HCT116 (cell line): ENCODE data around the gene NDUFS3. TPM values are rescaled to one million over a fixed set of nuclear protein-coding genes. Genes with fewer than 3 reads are reported as not detected.

Experiments
- ATAC-seq: fragments of 200-7000 bp; cut with Tn5 transposase; 2 replicates; pipeline ENCODE4 v1.9.1; 2020; ENCODE audit warnings: mild to moderate bottlenecking, moderate library complexity
- BruUV-seq: library from RNA; stranded (reverse); fragments of 400-500 nt; replicated peaks from 2 replicates; lab custom pipeline; 2021; lab: Mats Ljungman, UMichigan
- CTCF ChIA-PET: fragments of 300-600 bp; sonication (Branson Sonifier 250); formaldehyde crosslinking; loops from one replicate; lab custom pipeline; 2021; ENCODE audit warnings: antibody characterized with exemption; lab: Charles Lee
- POLR2A ChIA-PET: fragments of 300-600, 350-600 bp; sonication (Branson Sonifier 250); formaldehyde crosslinking; loops from one replicate; lab custom pipeline; 2021; ENCODE audit warnings: antibody characterized with exemption; lab: Charles Lee
- RAD21 ChIA-PET, 2 experiments: fragments of 300-600 bp; sonication (Branson Sonifier 250); formaldehyde crosslinking; loops; one replicate each; lab custom pipeline; 2023; ENCODE audit warnings: low total read pairs in 2 of 2; ENCODE audit not compliant: uncharacterized antibody in 2 of 2, unreplicated experiment in 2 of 2, low non-redundant PET in 1 of 2; lab: Charles Lee
- DNase-seq: peaks from one replicate; pipeline ENCODE4 v3.0.0-alpha.2; 2010; ENCODE audit warnings: low read depth, low spot score
- H2AFZ ChIP-seq: fragments of 200-600 bp; shearing (Covaris generic), sonication (generic); 2 replicates; pipeline ENCODE4 v1.6.1; 2017; ENCODE audit warnings: low read depth, mixed run types, mixed read lengths, antibody characterized with exemption, low read length; ENCODE audit not compliant: poor library complexity, severe bottlenecking
- H3K27ac ChIP-seq: 2 replicates; pipeline ENCODE4 v1.5.1; 2012; ENCODE audit warnings: low read depth, low read length
- H3K27me3 ChIP-seq: fragments of 200-600 bp; sonication (generic); 2 replicates; pipeline ENCODE4 v1.6.1; 2016; ENCODE audit warnings: mixed run types, low read length, mixed read lengths; ENCODE audit not compliant: insufficient read depth
- H3K36me3 ChIP-seq, 2 experiments: fragments of 200-500 bp in 1 of 2; fragments of 200-600 bp in 1 of 2; sonication (Bioruptor generic) in 1 of 2; sonication (generic) in 1 of 2; 2 replicates each; pipeline versions ENCODE4 v1.5.1 to v1.6.1; 2014 to 2016; ENCODE audit warnings: low read length in 2 of 2, inconsistent platforms in 1 of 2, mixed read lengths in 1 of 2, mixed run types in 1 of 2; ENCODE audit not compliant: insufficient read depth in 2 of 2, control insufficient read depth in 1 of 2
- H3K4me1 ChIP-seq, 2 experiments: fragments of 200-600 bp in 1 of 2; sonication (generic) in 1 of 2; 2 replicates each; pipeline versions ENCODE4 v1.5.1 to v1.6.1; 2012 to 2017; ENCODE audit warnings: low read length in 2 of 2, inconsistent platforms in 1 of 2, mild to moderate bottlenecking in 1 of 2, mixed read lengths in 1 of 2, mixed run types in 1 of 2, moderate library complexity in 1 of 2; ENCODE audit not compliant: insufficient read depth in 2 of 2, control insufficient read depth in 1 of 2
- H3K4me2 ChIP-seq: fragments of 200-600 bp; sonication (generic); 2 replicates; pipeline ENCODE4 v1.6.1; 2017; ENCODE audit warnings: mixed run types, low read length, mixed read lengths
- H3K4me3 ChIP-seq, 2 experiments: fragments of 200-600 bp in 1 of 2; sonication (generic) in 1 of 2; replicated peaks in 1 of 2; 2 replicates each; pipeline ENCODE4 v1.5.1; 2011 to 2016; ENCODE audit warnings: low read length in 2 of 2, control low read depth in 1 of 2, low read depth in 1 of 2, mild to moderate bottlenecking in 1 of 2, mixed read lengths in 1 of 2, mixed run types in 1 of 2
- H3K79me2 ChIP-seq: fragments of 200-600 bp; sonication (generic); 2 replicates; pipeline ENCODE4 v1.6.1; 2017; ENCODE audit warnings: mild to moderate bottlenecking, mixed run types, low read length, moderate library complexity, mixed read lengths; ENCODE audit not compliant: insufficient read depth
- H3K9ac ChIP-seq: fragments of 200-600 bp; sonication (generic); 2 replicates; pipeline ENCODE4 v1.6.1; 2016; ENCODE audit warnings: low read length, mixed read lengths
- H3K9me2 ChIP-seq: fragments of 200-600 bp; sonication (generic), shearing (Covaris generic); 2 replicates; pipeline ENCODE4 v1.6.1; 2017; ENCODE audit warnings: mixed run types, mild to moderate bottlenecking, moderate library complexity; ENCODE audit not compliant: insufficient read depth
- H3K9me3 ChIP-seq, 2 experiments: fragments of 200-500 bp in 1 of 2; fragments of 200-600 bp in 1 of 2; sonication (Bioruptor generic) in 1 of 2; sonication (generic) in 1 of 2; 2 replicates each; pipeline ENCODE4 v1.6.1; 2014 to 2017; ENCODE audit warnings: low read length in 2 of 2, mixed read lengths in 2 of 2, inconsistent platforms in 1 of 2, low read depth in 1 of 2, mild to moderate bottlenecking in 1 of 2, mixed run types in 1 of 2, moderate library complexity in 1 of 2; ENCODE audit not compliant: control insufficient read depth in 1 of 2, insufficient read depth in 1 of 2
- H4K20me1 ChIP-seq: fragments of 200-600 bp; sonication (generic), shearing (Covaris generic); 2 replicates; pipeline ENCODE4 v1.6.1; 2017; ENCODE audit warnings: mixed run types, mild to moderate bottlenecking, moderate library complexity; ENCODE audit not compliant: insufficient read depth
- CEBPB ChIP-seq: IDR thresholded peaks from 2 replicates; pipeline ENCODE4 v1.6.1; 2012; ENCODE audit warnings: low read depth
- EZH2 ChIP-seq: fragments of 200-600 bp; sonication (generic); IDR thresholded peaks from 2 replicates; pipeline ENCODE4 v1.6.1; 2017; ENCODE audit warnings: antibody characterized with exemption, mixed run types
- FOSL1 ChIP-seq: IDR thresholded peaks from 2 replicates; pipeline ENCODE4 v1.6.1; 2012; ENCODE audit warnings: low read depth
- POLR2A ChIP-seq: IDR thresholded peaks from 2 replicates; pipeline ENCODE4 v1.7.0; 2011; ENCODE audit warnings: borderline replicate concordance; ENCODE audit not compliant: insufficient read depth, insufficient read length; ENCODE audit errors: extremely low read depth
- POLR2AphosphoS5 ChIP-seq: IDR thresholded peaks from 2 replicates; pipeline ENCODE4 v1.6.1; 2011; ENCODE audit warnings: mild to moderate bottlenecking, low read depth, low read length, moderate library complexity
- RAD21 ChIP-seq: IDR thresholded peaks from 2 replicates; pipeline ENCODE4 v1.6.1; 2012; ENCODE audit warnings: low read depth, mild to moderate bottlenecking
- SIN3A ChIP-seq: IDR thresholded peaks from 2 replicates; pipeline ENCODE4 v1.6.1; 2012; ENCODE audit warnings: low read depth
- SP1 ChIP-seq: IDR thresholded peaks from 2 replicates; pipeline ENCODE4 v1.6.1; 2012; ENCODE audit warnings: low read depth
- SRF ChIP-seq: IDR thresholded peaks from 2 replicates; pipeline ENCODE4 v1.6.1; 2012; ENCODE audit warnings: low read depth
- YY1 ChIP-seq: IDR thresholded peaks from 2 replicates; pipeline ENCODE4 v1.6.1; 2011; ENCODE audit warnings: low read length, low read depth, moderate library complexity, mild to moderate bottlenecking; ENCODE audit not compliant: insufficient replicate concordance; ENCODE audit errors: extremely low read depth
- ZFX ChIP-seq: fragments of 450-650 bp; IDR thresholded peaks from 2 replicates; pipeline ENCODE4 v1.6.1; 2017
- intact Hi-C: fragments of 100-400 bp; cut with micrococcal nuclease; formaldehyde crosslinking; loops from 2 replicates; pipeline ENCODE4 v1.10.0; 2022
- total RNA-seq: library from RNA; stranded (reverse); gene quantifications from one replicate; pipeline ENCODE4 v1.2.1, GENCODE V29; 2021; ENCODE audit not compliant: unreplicated experiment
- TF ChIP-seq, protein P1 (sequence below), 3 experiments: fragments of 200-600 bp in 1 of 3; sonication (generic) in 1 of 3; IDR thresholded peaks in 2 of 3; conservative IDR thresholded peaks in 1 of 3; 2 replicates each; pipeline ENCODE4 v1.5.1; 2012 to 2017; ENCODE audit warnings: low read depth in 2 of 3, low read length in 2 of 3, antibody characterized with exemption in 1 of 3, borderline replicate concordance in 1 of 3, control low read depth in 1 of 3, mild to moderate bottlenecking in 1 of 3, mixed read lengths in 1 of 3, mixed run types in 1 of 3, moderate library complexity in 1 of 3; ENCODE audit not compliant: insufficient read depth in 1 of 3
- TF ChIP-seq, protein P2 (sequence below): IDR thresholded peaks from 2 replicates; pipeline ENCODE4 v1.6.1; 2011; ENCODE audit warnings: mild to moderate bottlenecking, low read length, moderate library complexity; ENCODE audit not compliant: insufficient replicate concordance; ENCODE audit errors: extremely low read depth

The NDUFS3 gene
- total RNA-seq, 1 experiment from 2014 or later = 134 TPM

DNA sequence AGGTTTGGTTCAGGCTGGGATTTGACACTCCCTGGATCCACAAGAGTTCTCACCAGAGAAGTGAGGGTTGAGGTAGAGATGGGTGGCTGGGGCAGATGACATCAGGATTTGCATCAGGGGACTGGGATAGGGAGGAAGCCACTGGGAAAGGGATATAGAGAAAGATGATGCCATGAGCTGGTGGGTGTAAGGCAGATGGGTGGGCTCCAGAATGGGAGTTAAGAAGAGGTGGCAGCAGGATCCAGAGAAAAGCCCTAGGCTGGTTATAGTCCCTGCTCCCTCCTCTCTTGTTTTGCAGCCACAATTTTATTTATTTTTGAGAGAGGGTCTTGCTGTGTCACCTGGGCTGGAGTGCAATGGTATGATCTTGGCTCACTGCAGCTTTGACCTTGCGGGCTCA is 17.1 kb downstream of the NDUFS3 start (continued):
- TF ChIP-seq, protein P1, sequence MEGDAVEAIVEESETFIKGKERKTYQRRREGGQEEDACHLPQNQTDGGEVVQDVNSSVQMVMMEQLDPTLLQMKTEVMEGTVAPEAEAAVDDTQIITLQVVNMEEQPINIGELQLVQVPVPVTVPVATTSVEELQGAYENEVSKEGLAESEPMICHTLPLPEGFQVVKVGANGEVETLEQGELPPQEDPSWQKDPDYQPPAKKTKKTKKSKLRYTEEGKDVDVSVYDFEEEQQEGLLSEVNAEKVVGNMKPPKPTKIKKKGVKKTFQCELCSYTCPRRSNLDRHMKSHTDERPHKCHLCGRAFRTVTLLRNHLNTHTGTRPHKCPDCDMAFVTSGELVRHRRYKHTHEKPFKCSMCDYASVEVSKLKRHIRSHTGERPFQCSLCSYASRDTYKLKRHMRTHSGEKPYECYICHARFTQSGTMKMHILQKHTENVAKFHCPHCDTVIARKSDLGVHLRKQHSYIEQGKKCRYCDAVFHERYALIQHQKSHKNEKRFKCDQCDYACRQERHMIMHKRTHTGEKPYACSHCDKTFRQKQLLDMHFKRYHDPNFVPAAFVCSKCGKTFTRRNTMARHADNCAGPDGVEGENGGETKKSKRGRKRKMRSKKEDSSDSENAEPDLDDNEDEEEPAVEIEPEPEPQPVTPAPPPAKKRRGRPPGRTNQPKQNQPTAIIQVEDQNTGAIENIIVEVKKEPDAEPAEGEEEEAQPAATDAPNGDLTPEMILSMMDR (IDR thresholded peaks at IDR 0.05 in 2 of 3, conservative IDR thresholded peaks at IDR 0.05 in 1 of 3; ENCODE audit: borderline replicate concordance in 1 of 3, insufficient read depth in 1 of 3, low read depth in 2 of 3, low read length in 2 of 3) = no peak

DNA sequence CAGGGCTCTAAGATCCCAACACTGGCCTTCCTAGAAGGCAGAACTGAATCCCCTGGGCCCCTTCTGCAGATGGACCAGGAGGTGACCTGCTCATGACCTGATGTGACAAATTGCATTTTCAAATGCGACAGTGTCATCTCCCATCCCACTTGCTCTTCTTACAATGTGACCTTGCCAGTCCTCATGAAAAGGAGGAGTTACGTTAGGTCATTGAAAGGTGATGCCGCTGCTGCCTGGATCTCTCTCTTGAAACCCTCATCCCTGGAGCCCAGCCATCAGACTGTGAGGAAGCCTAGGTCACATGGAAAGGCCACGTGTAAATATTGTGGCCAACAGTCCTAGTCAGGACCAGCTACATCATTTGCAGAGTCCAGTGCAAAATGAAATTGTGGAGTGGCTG is 21.0 kb downstream of the NDUFS3 start:
- Histone ChIP-seq H3K9ac (no peak overlapping the region), H3K4me3 (no peak overlapping the region), H3K36me3 (no peaks in the 10 kb centered on the region), H3K4me2 (no peak overlapping the region), H3K9me3 (no peaks in the 10 kb centered on the region), H3K27me3 (no peaks in the 10 kb centered on the region), H4K20me1 (no peaks in the 10 kb centered on the region), H2AFZ (no peak overlapping the region), H3K79me2 (no peaks in the 10 kb centered on the region), H3K9me2 (no peaks in the 10 kb centered on the region), H3K27ac (no peak overlapping the region), H3K4me1 (no peaks in the 10 kb centered on the region)
- ChIA-PET RAD21 (no interaction called here), POLR2A (no interaction called here), CTCF (no interaction called here)
- intact Hi-C loops = no loop called here
- no peak for ATAC-seq
- DNase-seq = no peak
- TF ChIP-seq CEBPB = no peak
- no peak for TF ChIP-seq SP1
- no peak for TF ChIP-seq ZFX
- TF ChIP-seq SRF = no peak
- TF ChIP-seq, protein P1 (IDR thresholded peaks at IDR 0.05 in 2 of 3, conservative IDR thresholded peaks at IDR 0.05 in 1 of 3; ENCODE audit: borderline replicate concordance in 1 of 3, insufficient read depth in 1 of 3, low read depth in 2 of 3, low read length in 2 of 3) = no peak
- no peak for TF ChIP-seq POLR2A
- no peak for TF ChIP-seq SIN3A
- TF ChIP-seq EZH2 = no peak
- no peak for TF ChIP-seq POLR2AphosphoS5
- no peak for TF ChIP-seq FOSL1
- TF ChIP-seq RAD21 = no peak
- TF ChIP-seq, protein P2, sequence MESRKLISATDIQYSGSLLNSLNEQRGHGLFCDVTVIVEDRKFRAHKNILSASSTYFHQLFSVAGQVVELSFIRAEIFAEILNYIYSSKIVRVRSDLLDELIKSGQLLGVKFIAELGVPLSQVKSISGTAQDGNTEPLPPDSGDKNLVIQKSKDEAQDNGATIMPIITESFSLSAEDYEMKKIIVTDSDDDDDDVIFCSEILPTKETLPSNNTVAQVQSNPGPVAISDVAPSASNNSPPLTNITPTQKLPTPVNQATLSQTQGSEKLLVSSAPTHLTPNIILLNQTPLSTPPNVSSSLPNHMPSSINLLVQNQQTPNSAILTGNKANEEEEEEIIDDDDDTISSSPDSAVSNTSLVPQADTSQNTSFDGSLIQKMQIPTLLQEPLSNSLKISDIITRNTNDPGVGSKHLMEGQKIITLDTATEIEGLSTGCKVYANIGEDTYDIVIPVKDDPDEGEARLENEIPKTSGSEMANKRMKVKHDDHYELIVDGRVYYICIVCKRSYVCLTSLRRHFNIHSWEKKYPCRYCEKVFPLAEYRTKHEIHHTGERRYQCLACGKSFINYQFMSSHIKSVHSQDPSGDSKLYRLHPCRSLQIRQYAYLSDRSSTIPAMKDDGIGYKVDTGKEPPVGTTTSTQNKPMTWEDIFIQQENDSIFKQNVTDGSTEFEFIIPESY = no peak
- no peak for TF ChIP-seq YY1
- BruUV-seq = no TSS peak
